ENCODE data around the gene SLAMF8. TPM values are rescaled to one million over a fixed set of nuclear protein-coding genes. Genes with fewer than 3 reads are reported as not detected.

The SLAMF8 gene
- total and polyA plus RNA-seq, 2 of the 8 experiments (the other 6 are each of a cell fraction or from before 2014, with no cell fraction given) = not detected

- TF ChIP-seq SP1 (IDR thresholded peaks at IDR 0.05; ENCODE audit: low read depth, low read length) (peak; percentile 93), KDM4A (IDR thresholded peaks at IDR 0.05; ENCODE audit: low read depth, low read length, severe bottlenecking) (peak; percentile 99), TBP (IDR thresholded peaks at IDR 0.05; ENCODE audit: low read depth, low read length) (peak; percentile 62; the same call in 1 of the 2 replicates), ATF2 (IDR thresholded peaks at IDR 0.05; ENCODE audit: low read length) (0 out of 2 replicates have a peak, but pooled peaks have one; percentile 26)
Observed at GRCh38 chr1:159780583-159781582, 45.8 kb upstream of the SLAMF8 start, which contains the start of gene DUSP23 (continued).
